Dermis blood vessel endothelial cell (primary cell): ENCODE results near the gene TMEM235. TPM values are rescaled to one million over a fixed set of nuclear protein-coding genes. Genes with fewer than 3 reads are reported as not detected.
A peak's percentile ranks its signal among the peaks of the same experiment; 100 is the strongest.
"Not testable (repeated sequence)": the region's sequence is repeated elsewhere in the genome, so short reads cannot be mapped to it uniquely, and the experiment has no call there.

Source experiments
- DNase-seq: peaks from one replicate; pipeline ENCODE4 v3.0.0; 2010
- total RNA-seq: library from RNA; depleted of rRNA; stranded (reverse); fragments of >200 nt; gene quantifications from 2 replicates; pipeline ENCODE4 v1.2.3, GENCODE V29; 2014

The TMEM235 gene
- total RNA-seq, 1 donor from 2014 or later = 0.51 TPM

- no peak for DNase-seq
Observed at GRCh38 chr17:78238823-78239488, 7.5 kb downstream of the TMEM235 start.

GRCh38 chr17:78239489-78239931, 8.1 kb downstream of the TMEM235 start:
- no peak for DNase-seq

- DNase-seq = no peak
Observed at GRCh38 chr17:78240012-78240655, 8.7 kb downstream of the TMEM235 start.

GRCh38 chr17:78240839-78241238, 9.4 kb downstream of the TMEM235 start:
- DNase-seq = no peak

- DNase-seq = peak; percentile 65
Observed at GRCh38 chr17:78241277-78242023, 10.0 kb downstream of the TMEM235 start.

GRCh38 chr17:78242024-78242742, 10.8 kb downstream of the TMEM235 start:
- no peak for DNase-seq

GRCh38 chr17:78247304-78247703, 15.9 kb downstream of the TMEM235 start:
- DNase-seq = no peak

GRCh38 chr17:78248051-78248914, 16.9 kb downstream of the TMEM235 start:
- peak; percentile 67 for DNase-seq

- DNase-seq = no peak
Observed at GRCh38 chr17:78249074-78249817, 17.8 kb downstream of the TMEM235 start.

GRCh38 chr17:78249818-78250806, 18.7 kb downstream of the TMEM235 start:
- DNase-seq = no peak

- peak; percentile 92 for DNase-seq
Observed at GRCh38 chr17:78250891-78251772, 19.7 kb downstream of the TMEM235 start.

- DNase-seq = no peak
Observed at GRCh38 chr17:78251773-78252103, 20.3 kb downstream of the TMEM235 start.

- no peak for DNase-seq
Observed at GRCh38 chr17:78252111-78252634, 20.7 kb downstream of the TMEM235 start.

GRCh38 chr17:78252701-78253635, 21.5 kb downstream of the TMEM235 start:
- no peak for DNase-seq

GRCh38 chr17:78253636-78253945, 22.2 kb downstream of the TMEM235 start:
- not testable (repeated sequence) for DNase-seq

GRCh38 chr17:78253946-78254672, 22.7 kb downstream of the TMEM235 start:
- peak; percentile 91 for DNase-seq
